HepG2 (cell line): ENCODE measurements around the gene HNRNPA2B1. TPM values are rescaled to one million over a fixed set of nuclear protein-coding genes. Genes with fewer than 3 reads are reported as not detected.

Source experiments
- CCDC6 ChIP-seq: sonication (generic); formaldehyde crosslinking; IDR thresholded peaks from 2 replicates; pipeline ENCODE4 v1.8.1; 2022; ENCODE audit warnings: mild to moderate bottlenecking, missing genetic modification reagents, moderate library complexity
- CENPBD1 ChIP-seq: sonication (generic); formaldehyde crosslinking; IDR thresholded peaks from 2 replicates; pipeline ENCODE4 v1.8.0; 2022; ENCODE audit warnings: missing genetic modification reagents, low read depth, mild to moderate bottlenecking, borderline replicate concordance
- CSRNP2 ChIP-seq: sonication (generic); formaldehyde crosslinking; conservative IDR thresholded peaks from 2 replicates; pipeline ENCODE4 v1.8.0; 2022; ENCODE audit warnings: low read depth, missing genetic modification reagents
- KLF15 ChIP-seq: sonication (generic); formaldehyde crosslinking; IDR thresholded peaks from 2 replicates; pipeline ENCODE4 v1.8.1; 2023; ENCODE audit warnings: borderline replicate concordance, mild to moderate bottlenecking, inconsistent platforms, missing genetic modification reagents, mixed read lengths
- NFKB2 ChIP-seq: sonication (generic); formaldehyde crosslinking; IDR thresholded peaks from 2 replicates; pipeline ENCODE4 v1.4.0; 2020; ENCODE audit warnings: missing genetic modification reagents, borderline replicate concordance
- NFKBIZ ChIP-seq: IDR thresholded peaks from 2 replicates; pipeline ENCODE4 v1.6.1; 2018; ENCODE audit warnings: missing genetic modification reagents, missing compliant biosample characterization
- PCBP2 ChIP-seq: fragments of 200-400 bp; formaldehyde crosslinking; optimal IDR thresholded peaks from 2 replicates; pipeline ENCODE3; 2018; ENCODE audit warnings: low read length, low read depth; ENCODE audit not compliant: poor library complexity, severe bottlenecking
- PRDM10 ChIP-seq: sonication (generic); formaldehyde crosslinking; IDR thresholded peaks from 2 replicates; pipeline ENCODE4 v1.4.0; 2020; ENCODE audit warnings: low read depth, missing genetic modification reagents
- SCMH1 ChIP-seq: sonication (generic); formaldehyde crosslinking; IDR thresholded peaks from 2 replicates; pipeline ENCODE4 v1.9.0; 2021; ENCODE audit warnings: missing genetic modification reagents, mild to moderate bottlenecking, borderline replicate concordance
- SKI ChIP-seq: fragments of 450-650 bp; IDR thresholded peaks from one replicate; pipeline ENCODE4 v1.6.1; 2018; ENCODE audit warnings: mild to moderate bottlenecking; ENCODE audit not compliant: partially characterized antibody
- SSRP1 ChIP-seq: IDR thresholded peaks from 2 replicates; pipeline ENCODE4 v1.6.1; 2016; ENCODE audit warnings: control low read depth
- ZBTB38 ChIP-seq: sonication (generic); formaldehyde crosslinking; IDR thresholded peaks from 2 replicates; pipeline ENCODE4 v1.5.1; 2020; ENCODE audit warnings: mild to moderate bottlenecking, missing genetic modification reagents
- ZNF143 ChIP-seq: sonication (generic); formaldehyde crosslinking; IDR thresholded peaks from 2 replicates; pipeline ENCODE4 v1.4.0; 2020; ENCODE audit warnings: missing genetic modification reagents
- ZNF282 ChIP-seq: fragments of 450-650 bp; IDR thresholded peaks from 2 replicates; pipeline ENCODE4 v1.6.1; 2018; ENCODE audit not compliant: partially characterized antibody
- ZNF543 ChIP-seq: sonication (generic); formaldehyde crosslinking; IDR thresholded peaks from 2 replicates; pipeline ENCODE4 v1.4.0; 2020; ENCODE audit warnings: mild to moderate bottlenecking, missing genetic modification reagents
- ZNF891 ChIP-seq: sonication (generic); formaldehyde crosslinking; IDR thresholded peaks from 2 replicates; pipeline ENCODE4 v1.5.0; 2020; ENCODE audit warnings: mild to moderate bottlenecking, missing genetic modification reagents
- polyA plus RNA-seq, 8 experiments: library from polyadenylated mRNA; depleted of rRNA in 3 of 8; stranded (reverse) in 7 of 8; unstranded in 1 of 8; fragments of >200 nt; fragmentation: Illumina TruSeq in 4 of 8; extraction: Trizol in 4 of 8; gene quantifications; 2 replicates each; pipeline versions ENCODE4 v1.2.1 to v1.2.3, GENCODE V29; 2011 to 2016; ENCODE audit warnings: low read depth in 4 of 8, missing spikeins in 1 of 8, mixed read lengths in 1 of 8; ENCODE audit not compliant: insufficient read depth in 1 of 8
- total RNA-seq, 5 experiments: library from RNA; depleted of rRNA; stranded (reverse); fragments of >200 nt; fragmentation: Illumina TruSeq; extraction: Trizol; gene quantifications; 2 replicates each; pipeline ENCODE4 v1.2.3, GENCODE V29; 2016; ENCODE audit warnings: low read depth in 1 of 5
- TF ChIP-seq, protein P1 (sequence below): sonication (generic); formaldehyde crosslinking; IDR thresholded peaks from 2 replicates; pipeline ENCODE4 v1.5.1; 2020; ENCODE audit warnings: missing genetic modification reagents, mild to moderate bottlenecking, borderline replicate concordance
- TF ChIP-seq, protein P2 (sequence below): sonication (generic); formaldehyde crosslinking; IDR thresholded peaks from 2 replicates; pipeline ENCODE4 v1.4.0; 2020; ENCODE audit warnings: mild to moderate bottlenecking, low read depth, missing genetic modification reagents

Gene HNRNPA2B1
- total and polyA plus RNA-seq, 2 of the 13 experiments (the other 11 are each of a cell fraction or from before 2014, with no cell fraction given) = 193 to 412 TPM

GRCh38 chr7:26201247-26202018, 887 bp upstream of the HNRNPA2B1 start, which contains the start of gene CBX3 (continued):
- TF ChIP-seq CSRNP2 (CRISPR knock-in tag) (no peak; the same call in 1 of the 2 replicates), SCMH1 (CRISPR knock-in tag) (no peak), CENPBD1 (CRISPR knock-in tag) (no peak), SSRP1 (no peak), ZNF891 (CRISPR knock-in tag) (no peak), ZNF282 (no peak), KLF15 (no peak), CCDC6 (CRISPR knock-in tag) (no peak; the same call in 1 of the 2 replicates), ZBTB38 (CRISPR knock-in tag) (0 out of 2 replicates have a peak, but pooled peaks have one; percentile 14), PRDM10 (CRISPR knock-in tag) (peak; percentile 4; the same call in 1 of the 2 replicates), SKI (no peak), ZNF143 (CRISPR knock-in tag) (no peak), NFKBIZ (CRISPR knock-in tag) (no peak), NFKB2 (CRISPR knock-in tag) (no peak), ZNF543 (CRISPR knock-in tag) (no peak), PCBP2 (no peak)
- TF ChIP-seq, protein P1, sequence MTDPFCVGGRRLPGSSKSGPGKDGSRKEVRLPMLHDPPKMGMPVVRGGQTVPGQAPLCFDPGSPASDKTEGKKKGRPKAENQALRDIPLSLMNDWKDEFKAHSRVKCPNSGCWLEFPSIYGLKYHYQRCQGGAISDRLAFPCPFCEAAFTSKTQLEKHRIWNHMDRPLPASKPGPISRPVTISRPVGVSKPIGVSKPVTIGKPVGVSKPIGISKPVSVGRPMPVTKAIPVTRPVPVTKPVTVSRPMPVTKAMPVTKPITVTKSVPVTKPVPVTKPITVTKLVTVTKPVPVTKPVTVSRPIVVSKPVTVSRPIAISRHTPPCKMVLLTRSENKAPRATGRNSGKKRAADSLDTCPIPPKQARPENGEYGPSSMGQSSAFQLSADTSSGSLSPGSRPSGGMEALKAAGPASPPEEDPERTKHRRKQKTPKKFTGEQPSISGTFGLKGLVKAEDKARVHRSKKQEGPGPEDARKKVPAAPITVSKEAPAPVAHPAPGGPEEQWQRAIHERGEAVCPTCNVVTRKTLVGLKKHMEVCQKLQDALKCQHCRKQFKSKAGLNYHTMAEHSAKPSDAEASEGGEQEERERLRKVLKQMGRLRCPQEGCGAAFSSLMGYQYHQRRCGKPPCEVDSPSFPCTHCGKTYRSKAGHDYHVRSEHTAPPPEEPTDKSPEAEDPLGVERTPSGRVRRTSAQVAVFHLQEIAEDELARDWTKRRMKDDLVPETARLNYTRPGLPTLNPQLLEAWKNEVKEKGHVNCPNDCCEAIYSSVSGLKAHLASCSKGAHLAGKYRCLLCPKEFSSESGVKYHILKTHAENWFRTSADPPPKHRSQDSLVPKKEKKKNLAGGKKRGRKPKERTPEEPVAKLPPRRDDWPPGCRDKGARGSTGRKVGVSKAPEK = no peak
- TF ChIP-seq, protein P2, sequence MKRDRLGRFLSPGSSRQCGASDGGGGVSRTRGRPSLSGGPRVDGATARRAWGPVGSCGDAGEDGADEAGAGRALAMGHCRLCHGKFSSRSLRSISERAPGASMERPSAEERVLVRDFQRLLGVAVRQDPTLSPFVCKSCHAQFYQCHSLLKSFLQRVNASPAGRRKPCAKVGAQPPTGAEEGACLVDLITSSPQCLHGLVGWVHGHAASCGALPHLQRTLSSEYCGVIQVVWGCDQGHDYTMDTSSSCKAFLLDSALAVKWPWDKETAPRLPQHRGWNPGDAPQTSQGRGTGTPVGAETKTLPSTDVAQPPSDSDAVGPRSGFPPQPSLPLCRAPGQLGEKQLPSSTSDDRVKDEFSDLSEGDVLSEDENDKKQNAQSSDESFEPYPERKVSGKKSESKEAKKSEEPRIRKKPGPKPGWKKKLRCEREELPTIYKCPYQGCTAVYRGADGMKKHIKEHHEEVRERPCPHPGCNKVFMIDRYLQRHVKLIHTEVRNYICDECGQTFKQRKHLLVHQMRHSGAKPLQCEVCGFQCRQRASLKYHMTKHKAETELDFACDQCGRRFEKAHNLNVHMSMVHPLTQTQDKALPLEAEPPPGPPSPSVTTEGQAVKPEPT (CRISPR knock-in tag) = no peak
